ENCODE data around the gene RBMS3. TPM values are rescaled to one million over a fixed set of nuclear protein-coding genes. Genes with fewer than 3 reads are reported as not detected.

The RBMS3 gene
- total RNA-seq, 6 donors from 2014 or later: 39.8 to 102 (median 57.2) TPM

DNA sequence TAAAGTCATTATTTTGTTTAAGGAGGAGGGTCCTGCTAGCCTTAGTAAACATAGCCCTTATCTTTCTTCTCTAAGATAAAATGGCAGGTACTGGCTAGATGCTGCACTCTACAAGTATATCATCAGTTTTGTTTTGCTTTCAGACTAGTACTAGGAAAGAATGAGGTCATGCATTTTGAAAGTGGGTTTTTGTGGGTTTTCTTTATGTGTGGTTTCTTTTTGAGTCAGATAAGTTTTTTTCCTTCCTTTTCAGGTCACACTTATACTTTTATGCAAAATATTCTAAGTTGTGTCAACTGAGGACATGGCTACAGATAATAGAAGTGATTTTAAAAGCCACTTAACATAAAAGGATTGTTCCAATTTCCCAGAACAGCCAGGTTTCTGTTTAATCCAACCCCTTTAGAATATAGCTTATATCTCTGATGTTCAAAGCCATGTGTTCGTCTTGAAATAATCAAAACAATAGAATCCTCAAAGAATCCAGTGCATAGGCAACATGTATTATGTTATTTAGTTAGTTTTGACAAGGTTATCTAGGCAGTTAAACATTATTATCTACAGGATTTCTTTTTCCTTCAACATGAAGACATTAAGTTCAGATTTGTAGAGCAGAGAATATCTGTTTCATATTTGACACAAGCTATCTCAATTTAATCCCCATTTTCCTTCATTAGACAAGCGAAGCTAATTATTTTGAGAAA, 406.2 kb downstream of the RBMS3 start:
- Histone ChIP-seq H3K36me3 (no peaks in the 10 kb centered on the region), H3K27me3 (no peaks in the 10 kb centered on the region), H3K4me3 (no peak overlapping the region), H3K4me1 (peaks cover 8 to 16% (median 15%) of the 10 kb centered on the region in 4 donors), H3K9me3 (no peaks in the 10 kb centered on the region), H3K27ac (no peak overlapping the region)
- TF ChIP-seq, protein P1, sequence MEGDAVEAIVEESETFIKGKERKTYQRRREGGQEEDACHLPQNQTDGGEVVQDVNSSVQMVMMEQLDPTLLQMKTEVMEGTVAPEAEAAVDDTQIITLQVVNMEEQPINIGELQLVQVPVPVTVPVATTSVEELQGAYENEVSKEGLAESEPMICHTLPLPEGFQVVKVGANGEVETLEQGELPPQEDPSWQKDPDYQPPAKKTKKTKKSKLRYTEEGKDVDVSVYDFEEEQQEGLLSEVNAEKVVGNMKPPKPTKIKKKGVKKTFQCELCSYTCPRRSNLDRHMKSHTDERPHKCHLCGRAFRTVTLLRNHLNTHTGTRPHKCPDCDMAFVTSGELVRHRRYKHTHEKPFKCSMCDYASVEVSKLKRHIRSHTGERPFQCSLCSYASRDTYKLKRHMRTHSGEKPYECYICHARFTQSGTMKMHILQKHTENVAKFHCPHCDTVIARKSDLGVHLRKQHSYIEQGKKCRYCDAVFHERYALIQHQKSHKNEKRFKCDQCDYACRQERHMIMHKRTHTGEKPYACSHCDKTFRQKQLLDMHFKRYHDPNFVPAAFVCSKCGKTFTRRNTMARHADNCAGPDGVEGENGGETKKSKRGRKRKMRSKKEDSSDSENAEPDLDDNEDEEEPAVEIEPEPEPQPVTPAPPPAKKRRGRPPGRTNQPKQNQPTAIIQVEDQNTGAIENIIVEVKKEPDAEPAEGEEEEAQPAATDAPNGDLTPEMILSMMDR (IDR thresholded peaks at IDR 0.05): no peak
- TF ChIP-seq EP300 (IDR thresholded peaks at IDR 0.05) (no peak), POLR2AphosphoS5 (IDR thresholded peaks at IDR 0.05) (no peak), POLR2A (IDR thresholded peaks at IDR 0.05) (no peak)
- DNase-seq (no peak), ATAC-seq (ENCODE audit: low FRiP score in 2 of 2) (no peak)
- 76 to 77% methylated on average over 2 of the region's 2 CpGs for WGBS, 2 donors

DNA sequence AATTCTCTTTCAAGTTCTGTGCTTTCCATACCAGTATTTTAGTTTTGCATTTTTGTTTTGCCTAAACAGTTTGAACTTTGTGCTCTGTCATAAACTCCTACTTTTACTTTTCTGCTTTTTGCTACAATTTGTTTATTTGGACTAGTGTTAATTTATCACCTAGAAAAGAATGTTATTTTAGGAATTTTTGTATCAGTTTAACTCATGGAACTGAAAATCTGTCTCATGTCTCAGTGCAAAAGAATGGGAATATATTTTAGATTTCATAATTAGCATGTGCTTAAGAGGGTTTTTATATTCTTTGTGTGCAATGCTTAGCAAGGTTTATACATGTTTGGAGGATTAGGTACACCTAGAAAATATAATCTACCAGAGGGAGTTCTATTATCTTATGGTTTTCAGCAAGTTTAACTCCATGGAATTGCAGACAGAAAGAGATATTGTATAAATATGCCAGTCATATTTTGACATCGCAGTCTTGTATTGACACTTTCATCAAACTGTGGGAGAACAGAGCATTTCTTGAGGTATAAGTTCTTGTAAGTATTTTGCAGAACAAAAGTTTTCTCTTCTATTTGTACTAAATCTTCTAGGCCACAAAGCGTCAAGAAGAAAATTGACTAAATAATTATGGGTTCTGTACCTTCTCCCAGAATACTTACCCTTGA, 409.9 kb downstream of the RBMS3 start:
- no peak for DNase-seq
- Histone ChIP-seq H3K27me3 (no peaks in the 10 kb centered on the region), H3K4me3 (no peak overlapping the region), H3K36me3 (no peaks in the 10 kb centered on the region), H3K27ac (no peak overlapping the region), H3K4me1 (peaks cover 8 to 22% (median 15%) of the 10 kb centered on the region in 4 donors), H3K9me3 (no peaks in the 10 kb centered on the region)
- no peak for ATAC-seq (ENCODE audit: low FRiP score in 2 of 2)
- TF ChIP-seq POLR2A (IDR thresholded peaks at IDR 0.05): no peak
- no peak for TF ChIP-seq POLR2AphosphoS5 (IDR thresholded peaks at IDR 0.05)
- no peak for TF ChIP-seq EP300 (IDR thresholded peaks at IDR 0.05)
- TF ChIP-seq, protein P1 (IDR thresholded peaks at IDR 0.05): no peak
- WGBS, 2 donors: 94 to 97% methylated on average over 2 of the region's 2 CpGs

DNA sequence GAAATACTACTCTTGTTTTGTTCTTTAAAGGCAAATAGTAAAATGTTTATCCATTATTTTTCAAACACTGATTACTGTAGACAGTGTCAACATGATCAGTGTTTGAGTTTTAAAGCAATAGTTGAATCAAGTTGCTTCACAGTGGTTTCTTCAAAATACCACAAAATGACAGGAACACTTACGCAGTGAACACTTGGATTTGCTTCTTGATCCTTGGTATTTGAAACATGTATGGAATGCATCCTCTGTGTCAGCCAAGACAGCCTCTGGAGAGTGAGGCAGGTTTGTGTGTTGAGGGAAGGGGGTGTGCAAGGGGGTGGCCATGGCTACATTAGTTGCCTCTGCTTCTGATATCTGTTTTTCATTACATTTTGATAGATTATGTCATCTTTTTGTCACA, 413.0 kb downstream of the RBMS3 start:
- peak; percentile 70 to 90 for ATAC-seq (ENCODE audit: low FRiP score in 2 of 2)
- Histone ChIP-seq H3K36me3 (no peaks in the 10 kb centered on the region), H3K27me3 (no peaks in the 10 kb centered on the region), H3K4me1 (peaks cover 12 to 26% (median 15%) of the 10 kb centered on the region in 4 donors), H3K9me3 (no peaks in the 10 kb centered on the region), H3K27ac (peak overlapping the region; percentile 12 to 65 (median 40)), H3K4me3 (no peak overlapping the region)
- WGBS, 2 donors: 50 to 52% methylated on average over 1 of the region's 1 CpG
- no peak for DNase-seq
- TF ChIP-seq POLR2A (IDR thresholded peaks at IDR 0.05): no peak
- TF ChIP-seq, protein P1 (IDR thresholded peaks at IDR 0.05): no peak
- peak in 2 of 4 donors; percentile 60 to 61 for TF ChIP-seq EP300 (IDR thresholded peaks at IDR 0.05)
- TF ChIP-seq POLR2AphosphoS5 (IDR thresholded peaks at IDR 0.05): peak in 1 of 2 donors; percentile 67

DNA sequence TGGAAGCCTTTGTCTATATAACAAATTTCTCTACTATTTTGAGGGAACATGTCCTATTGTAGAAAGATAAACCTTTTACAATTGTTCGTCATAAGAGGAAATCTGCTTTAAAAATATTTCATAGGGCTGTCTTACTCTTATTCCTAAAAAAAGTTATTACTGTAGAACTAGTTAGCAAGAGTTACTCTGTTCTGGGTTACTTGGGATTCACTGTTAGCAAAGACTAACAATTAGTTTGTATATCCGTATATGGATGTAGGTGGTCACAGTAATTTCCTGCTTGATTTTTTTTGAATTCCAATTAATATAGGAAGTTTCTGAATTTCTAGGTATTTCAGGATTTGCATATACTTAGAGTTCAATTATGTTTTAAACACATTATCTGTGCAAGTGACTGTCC, 413.5 kb downstream of the RBMS3 start:
- WGBS, 2 donors: 66 to 70% methylated on average over 2 of the region's 2 CpGs
- H3K4me3 ChIP-seq: no peak overlapping the region
- DNase-seq (no peak), ATAC-seq (ENCODE audit: low FRiP score in 2 of 2) (no peak)
- peak overlapping the region; percentile 12 to 65 (median 40) for H3K27ac ChIP-seq
- no peaks in the 10 kb centered on the region for H3K36me3 ChIP-seq
- no peaks in the 10 kb centered on the region for H3K9me3 ChIP-seq
- H3K27me3 ChIP-seq: no peaks in the 10 kb centered on the region
- H3K4me1 ChIP-seq: peaks cover 12 to 26% (median 15%) of the 10 kb centered on the region in 4 donors
- TF ChIP-seq EP300 (IDR thresholded peaks at IDR 0.05) (no peak), POLR2A (IDR thresholded peaks at IDR 0.05) (no peak), POLR2AphosphoS5 (IDR thresholded peaks at IDR 0.05) (no peak)
- TF ChIP-seq, protein P1 (IDR thresholded peaks at IDR 0.05): no peak

Measured in upper lobe of left lung (tissue), 6 donors.